Esophagus muscularis mucosa (tissue), 4 donors: ENCODE data around the gene GRK5. TPM values are rescaled to one million over a fixed set of nuclear protein-coding genes. Genes with fewer than 3 reads are reported as not detected.

Experiments used
- DNase-seq: peaks from one replicate; pipeline ENCODE4 v3.0.0-alpha.2; 2017; ENCODE audit errors: extremely low spot score
- H3K27ac ChIP-seq, 4 donors: fragments of 200-600 bp; sonication (generic); replicated peaks in 1 of 4; 1 replicate in 3 of 4; 2 replicates in 1 of 4; pipeline ENCODE4 v1.5.1; 2016 to 2019; ENCODE audit warnings: mild to moderate bottlenecking in 1 of 4
- H3K27me3 ChIP-seq, 4 donors: fragments of 200-600 bp; sonication (generic); one replicate each; pipeline versions ENCODE4 v1.5.1 to v1.6.0; 2016 to 2019
- H3K36me3 ChIP-seq, 4 donors: fragments of 200-600 bp; sonication (generic); one replicate each; pipeline ENCODE4 v1.5.1; 2016 to 2019
- H3K4me1 ChIP-seq, 4 donors: fragments of 200-600 bp; sonication (generic); one replicate each; pipeline ENCODE4 v1.5.1; 2016 to 2019
- H3K4me3 ChIP-seq, 4 donors: fragments of 200-600 bp; sonication (generic); 1 replicate in 2 of 4; 2 replicates in 2 of 4; pipeline ENCODE4 v1.5.1; 2016 to 2019; ENCODE audit warnings: mild to moderate bottlenecking in 4 of 4, moderate library complexity in 1 of 4
- H3K9me3 ChIP-seq, 4 donors: fragments of 200-600 bp; sonication (generic); 1 replicate in 3 of 4; 2 replicates in 1 of 4; pipeline ENCODE4 v1.5.1; 2016 to 2019
- EP300 ChIP-seq: sonication (generic); formaldehyde crosslinking; IDR thresholded peaks from one replicate; pipeline ENCODE4 v1.6.1; 2017; ENCODE audit warnings: antibody characterized with exemption
- POLR2A ChIP-seq: fragments of 450-650 bp; IDR thresholded peaks from one replicate; pipeline ENCODE4 v1.6.1; 2017; ENCODE audit warnings: antibody characterized with exemption, moderate library complexity, mild to moderate bottlenecking, low read depth
- POLR2AphosphoS5 ChIP-seq, 2 donors: sonication (generic); formaldehyde crosslinking; IDR thresholded peaks; one replicate each; pipeline ENCODE4 v1.6.1; 2017; ENCODE audit warnings: antibody characterized with exemption in 2 of 2
- WGBS: methylation state at CpG from one replicate; pipeline ENCODE4 v1.1.5; 2018; 5-methylcytosine and 5-hydroxymethylcytosine counted together
- intact Hi-C: fragments of 100-400 bp; cut with DNase I; formaldehyde crosslinking; loops from one replicate; pipeline ENCODE4 v1.15.1; 2023
- total RNA-seq, 4 donors: library from RNA; depleted of rRNA; stranded (reverse); fragments of >200 nt; gene quantifications; one replicate each; pipeline versions ENCODE4 v1.1.0 to v1.2.1, GENCODE V29; 2016
- TF ChIP-seq, protein P1 (sequence below), 3 experiments: fragments of 200-600 bp in 2 of 3; fragments of 450-650 bp in 1 of 3; sonication (generic) in 2 of 3; IDR thresholded peaks; one replicate each; pipeline ENCODE4 v1.5.1; 2017 to 2019; ENCODE audit warnings: antibody characterized with exemption in 3 of 3, mild to moderate bottlenecking in 2 of 3, moderate library complexity in 1 of 3

GRK5 gene
- total RNA-seq, 4 donors from 2014 or later: 39.6 to 64.4 (median 50.7) TPM

DNA sequence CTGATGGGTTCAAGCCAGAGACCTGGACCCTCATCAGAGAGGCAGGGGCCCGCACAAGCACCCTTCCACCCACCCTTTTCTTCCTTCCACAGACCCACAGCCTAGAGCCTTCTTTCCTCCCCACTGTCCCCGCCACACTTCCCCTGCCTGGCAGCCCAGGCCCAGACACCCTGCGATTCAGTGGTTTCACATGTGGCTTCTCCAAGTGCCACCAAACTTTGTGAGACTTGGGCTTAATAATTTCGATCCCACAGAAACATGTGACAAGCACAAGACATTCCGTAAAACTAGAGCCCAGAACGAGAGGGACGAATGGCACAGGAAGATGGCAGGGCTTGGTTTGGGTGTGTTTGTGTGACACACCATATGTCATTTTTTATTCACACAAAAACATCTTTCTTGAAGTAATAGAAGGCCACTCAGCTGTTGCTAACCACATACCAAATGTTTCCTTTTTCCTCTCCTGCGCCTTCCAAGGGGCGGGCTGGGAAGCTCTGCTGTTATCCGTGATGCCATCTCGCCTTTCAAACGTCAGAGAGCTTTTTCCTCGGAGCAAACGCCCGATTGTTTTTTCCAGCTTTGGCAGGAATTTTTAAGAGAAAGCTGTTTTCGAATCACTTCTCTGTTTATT is 162.9 kb downstream of the GRK5 start:
- Histone ChIP-seq H3K9me3 (no peaks in the 10 kb centered on the region), H3K36me3 (peaks cover 0 to 6% (median 0%) of the 10 kb centered on the region in 4 donors), H3K4me3 (peak overlapping the region in 2 of 4 donors; percentile 12 to 33), H3K4me1 (peaks cover 64 to 76% (median 72%) of the 10 kb centered on the region in 4 donors), H3K27me3 (no peaks in the 10 kb centered on the region), H3K27ac (peak overlapping the region; percentile 70 to 83 (median 80))
- no peak for DNase-seq
- WGBS: 53% methylated on average over 15 of the region's 16 CpGs
- peak; percentile 35 to 47 for TF ChIP-seq POLR2AphosphoS5 (IDR thresholded peaks at IDR 0.05)
- TF ChIP-seq POLR2A: no peak
- intact Hi-C loops: no loop called here

DNA sequence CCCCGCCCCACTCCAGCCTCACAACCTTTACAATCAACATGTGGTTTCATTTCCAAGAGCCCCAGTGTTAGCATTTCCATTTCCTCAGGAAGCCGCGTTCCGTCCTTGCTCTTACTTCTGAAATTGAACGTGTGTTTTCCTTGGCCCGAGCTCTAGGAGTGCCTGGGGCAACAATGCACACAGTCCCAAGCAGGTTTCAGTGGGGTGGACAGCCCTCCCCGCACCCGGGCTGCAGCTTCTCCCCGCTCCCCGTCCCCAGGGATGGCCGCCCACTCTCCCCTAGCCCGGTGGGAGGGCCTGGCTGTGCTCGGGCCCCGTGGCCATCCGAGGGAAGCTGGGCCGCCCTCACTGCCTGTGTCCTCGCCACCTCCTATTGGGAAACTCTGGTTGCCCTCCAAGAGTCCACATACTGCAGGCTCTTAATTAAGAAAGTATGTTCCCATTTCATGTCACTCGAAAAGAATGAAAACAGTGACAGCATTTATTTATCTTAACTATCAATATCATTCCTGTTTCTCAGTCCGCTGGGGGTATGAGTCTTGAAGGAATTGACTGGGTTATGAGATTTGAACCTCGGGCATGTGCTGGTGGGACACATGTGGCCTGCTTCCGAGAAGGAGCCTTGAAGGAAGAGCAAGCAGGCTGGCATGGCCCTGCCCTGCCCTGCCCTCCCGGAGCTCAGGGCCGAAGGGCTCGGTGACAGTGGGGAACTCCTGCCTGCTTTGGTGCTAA is 163.8 kb downstream of the GRK5 start:
- TF ChIP-seq EP300: no peak
- peak in 1 of 2 donors; percentile 43 for TF ChIP-seq POLR2AphosphoS5 (IDR thresholded peaks at IDR 0.05)
- intact Hi-C loops: no loop called here
- H3K27me3 ChIP-seq: no peaks in the 10 kb centered on the region
- peak overlapping the region; percentile 70 to 83 (median 80) for H3K27ac ChIP-seq
- H3K36me3 ChIP-seq: peaks cover 0 to under 1% (median 0%) of the 10 kb centered on the region in 4 donors
- H3K4me1 ChIP-seq: peaks cover 63 to 75% (median 72%) of the 10 kb centered on the region in 4 donors
- DNase-seq: no peak
- H3K4me3 ChIP-seq: peak overlapping the region in 2 of 4 donors; percentile 12 to 33
- WGBS: 55% methylated on average over 18 of the region's 24 CpGs
- no peaks in the 10 kb centered on the region for H3K9me3 ChIP-seq

DNA sequence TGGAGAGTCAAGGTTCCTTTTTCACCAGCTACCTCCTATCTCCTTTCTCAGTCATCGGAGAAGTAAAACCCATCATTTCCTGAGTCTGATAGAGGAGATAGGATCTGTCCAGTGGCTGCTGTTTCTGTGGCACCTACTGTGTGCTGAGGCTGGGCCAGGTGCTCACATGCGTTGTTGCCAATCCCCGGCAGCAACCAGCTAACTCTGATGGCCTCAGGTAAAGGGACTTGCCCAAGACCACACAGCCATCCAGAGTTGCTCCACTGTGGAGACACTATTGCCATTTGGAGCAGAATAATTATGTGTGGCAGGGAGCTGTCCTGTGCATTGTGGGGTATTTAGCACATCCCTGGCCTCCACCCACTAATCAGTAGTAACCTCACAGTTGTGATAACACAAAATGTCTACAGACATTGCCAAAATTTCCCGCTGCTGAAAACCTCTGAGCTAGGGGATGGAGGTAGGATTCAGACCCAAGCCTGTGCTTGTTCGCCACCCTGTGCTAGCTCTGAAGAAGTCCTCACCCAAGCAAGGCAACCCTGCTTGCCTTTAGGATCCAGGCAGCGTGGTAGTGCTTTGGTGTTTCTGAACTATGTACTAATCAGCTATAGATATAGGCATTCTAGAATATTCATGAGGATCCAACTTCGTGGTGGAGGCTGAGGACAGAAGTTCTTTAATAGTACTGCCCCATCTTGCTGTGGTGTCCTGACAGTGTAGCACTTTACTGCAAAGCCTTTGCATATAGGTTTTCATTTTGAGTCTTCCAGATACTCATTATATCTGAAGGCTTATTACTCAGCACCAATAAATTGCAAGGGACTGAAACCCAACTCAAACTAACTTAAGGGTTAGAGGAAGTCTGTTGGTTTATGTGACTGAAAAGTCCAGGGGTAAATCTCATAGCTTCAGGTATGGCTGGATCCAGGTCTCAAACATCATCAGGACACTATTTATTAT is 164.6 kb downstream of the GRK5 start:
- no peaks in the 10 kb centered on the region for H3K27me3 ChIP-seq
- no peaks in the 10 kb centered on the region for H3K9me3 ChIP-seq
- intact Hi-C loops: no loop called here
- peaks cover 62 to 73% (median 68%) of the 10 kb centered on the region in 4 donors for H3K4me1 ChIP-seq
- no peak overlapping the region for H3K4me3 ChIP-seq
- peak overlapping the region; percentile 70 to 83 (median 80) for H3K27ac ChIP-seq
- 92% methylated on average over 7 of the region's 7 CpGs for WGBS
- TF ChIP-seq POLR2A (no peak), EP300 (no peak), POLR2AphosphoS5 (IDR thresholded peaks at IDR 0.05) (no peak)
- TF ChIP-seq, protein P1, sequence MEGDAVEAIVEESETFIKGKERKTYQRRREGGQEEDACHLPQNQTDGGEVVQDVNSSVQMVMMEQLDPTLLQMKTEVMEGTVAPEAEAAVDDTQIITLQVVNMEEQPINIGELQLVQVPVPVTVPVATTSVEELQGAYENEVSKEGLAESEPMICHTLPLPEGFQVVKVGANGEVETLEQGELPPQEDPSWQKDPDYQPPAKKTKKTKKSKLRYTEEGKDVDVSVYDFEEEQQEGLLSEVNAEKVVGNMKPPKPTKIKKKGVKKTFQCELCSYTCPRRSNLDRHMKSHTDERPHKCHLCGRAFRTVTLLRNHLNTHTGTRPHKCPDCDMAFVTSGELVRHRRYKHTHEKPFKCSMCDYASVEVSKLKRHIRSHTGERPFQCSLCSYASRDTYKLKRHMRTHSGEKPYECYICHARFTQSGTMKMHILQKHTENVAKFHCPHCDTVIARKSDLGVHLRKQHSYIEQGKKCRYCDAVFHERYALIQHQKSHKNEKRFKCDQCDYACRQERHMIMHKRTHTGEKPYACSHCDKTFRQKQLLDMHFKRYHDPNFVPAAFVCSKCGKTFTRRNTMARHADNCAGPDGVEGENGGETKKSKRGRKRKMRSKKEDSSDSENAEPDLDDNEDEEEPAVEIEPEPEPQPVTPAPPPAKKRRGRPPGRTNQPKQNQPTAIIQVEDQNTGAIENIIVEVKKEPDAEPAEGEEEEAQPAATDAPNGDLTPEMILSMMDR (IDR thresholded peaks at IDR 0.05): no peak
- DNase-seq: no peak
- H3K36me3 ChIP-seq: no peaks in the 10 kb centered on the region

DNA sequence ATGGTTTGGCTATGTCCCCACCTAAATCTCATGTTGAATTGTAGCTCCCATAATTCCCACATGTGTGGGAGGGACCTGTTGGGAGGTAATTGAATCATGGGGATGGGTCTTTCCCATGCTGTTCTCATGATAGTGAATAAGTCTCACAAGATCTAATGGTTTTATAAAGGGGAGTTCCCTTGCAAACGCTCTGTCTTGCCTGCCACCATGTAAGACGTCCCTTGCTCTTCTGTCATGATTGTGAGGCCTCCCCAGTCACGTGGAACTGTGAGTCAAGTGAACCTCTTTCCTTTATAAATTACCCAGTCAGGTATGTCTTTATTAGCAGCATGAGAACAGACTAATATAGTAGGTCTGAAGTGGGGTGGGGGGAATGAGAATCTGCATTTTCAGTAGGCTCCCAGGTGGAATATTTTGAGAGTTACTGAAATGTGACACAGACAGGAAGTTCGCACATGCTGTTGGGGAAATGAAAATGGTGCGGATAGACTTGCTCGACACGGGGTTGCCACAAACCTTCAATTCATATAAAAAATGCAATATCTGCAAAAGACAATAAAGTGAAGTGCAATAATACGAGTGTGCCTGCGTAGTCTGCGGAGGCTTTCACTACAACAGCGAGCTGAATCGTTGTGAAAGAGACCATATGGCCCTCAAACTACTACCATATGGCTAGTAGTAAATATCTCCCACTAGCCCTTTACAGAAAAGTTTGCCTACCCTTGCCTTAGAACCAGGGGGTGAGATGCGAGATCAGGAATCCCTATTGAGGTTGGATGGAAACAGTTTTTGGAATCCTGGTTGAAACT is 166.1 kb downstream of the GRK5 start:
- H3K27me3 ChIP-seq: no peaks in the 10 kb centered on the region
- H3K4me3 ChIP-seq: no peak overlapping the region
- no peak for TF ChIP-seq POLR2A
- TF ChIP-seq, protein P1 (IDR thresholded peaks at IDR 0.05): no peak
- H3K9me3 ChIP-seq: no peaks in the 10 kb centered on the region
- peaks cover 61 to 74% (median 67%) of the 10 kb centered on the region in 4 donors for H3K4me1 ChIP-seq
- DNase-seq: no peak
- H3K27ac ChIP-seq: peak overlapping the region in 1 of 4 donors; percentile 7
- intact Hi-C loops: no loop called here
- 86% methylated on average over 13 of the region's 13 CpGs for WGBS
- no peaks in the 10 kb centered on the region for H3K36me3 ChIP-seq

DNA sequence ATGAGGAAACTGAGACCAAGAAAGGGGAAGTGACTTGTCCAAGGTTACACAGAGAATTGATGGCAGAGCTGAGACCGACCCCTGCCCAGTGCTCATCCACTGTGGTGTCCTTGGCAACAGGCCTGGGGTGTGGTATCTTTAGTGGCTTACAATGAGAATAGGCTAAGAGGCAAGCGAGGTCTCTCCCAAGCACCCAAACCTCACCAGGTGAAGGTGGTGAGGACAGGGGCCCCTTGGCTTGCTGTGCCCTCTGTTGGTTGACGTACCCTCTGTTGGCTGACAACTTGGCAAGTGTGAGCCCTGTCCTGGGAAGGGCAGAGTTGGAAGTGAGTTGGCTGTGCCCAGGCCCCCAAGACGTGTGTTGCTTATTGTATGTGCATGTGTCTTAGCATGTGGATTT is 166.9 kb downstream of the GRK5 start:
- intact Hi-C loops: no loop called here
- 94% methylated on average over 4 of the region's 4 CpGs for WGBS
- no peak overlapping the region for H3K4me3 ChIP-seq
- no peaks in the 10 kb centered on the region for H3K36me3 ChIP-seq
- DNase-seq: no peak
- peaks cover 57 to 72% (median 67%) of the 10 kb centered on the region in 4 donors for H3K4me1 ChIP-seq
- H3K9me3 ChIP-seq: no peaks in the 10 kb centered on the region
- H3K27me3 ChIP-seq: no peaks in the 10 kb centered on the region
- TF ChIP-seq POLR2AphosphoS5 (IDR thresholded peaks at IDR 0.05) (no peak), POLR2A (no peak), EP300 (no peak)
- TF ChIP-seq, protein P1 (IDR thresholded peaks at IDR 0.05): no peak
- no peak overlapping the region for H3K27ac ChIP-seq
